Stimulated activated CD4-positive, alpha-beta T cell treated with anti-CD3 and anti-CD28 coated beads, Interleukin-1b, Interleukin-23, amount 100 ng/mL, for 4 hours (primary cell): ENCODE measurements around the gene DCAF17.

Experiments
- DNase-seq, 2 donors: peaks; one replicate each; pipeline ENCODE4 v3.0.0-alpha.2; 2020; ENCODE audit warnings: low read depth in 2 of 2

The DCAF17 gene

GRCh38 chr2:171434013-171434989 lies at the start of gene DCAF17:
TSS of gene DCAF17 (plus strand) at chr2:171434226. CDS start at chr2:171434578, 352 bp downstream.
- DNase-seq: peak; percentile 87 to 88

GRCh38 chr2:171386627-171387026 lies 47.4 kb upstream of the DCAF17 start:
- no peak for DNase-seq

GRCh38 chr2:171387052-171387451 lies 47.0 kb upstream of the DCAF17 start:
- no peak for DNase-seq

GRCh38 chr2:171389325-171389724 lies 44.7 kb upstream of the DCAF17 start:
- no peak for DNase-seq

- no peak for DNase-seq
These were observed 44.2 kb upstream of the DCAF17 start for GRCh38 chr2:171389780-171390179.

GRCh38 chr2:171390941-171391516 lies 43.0 kb upstream of the DCAF17 start:
- DNase-seq: no peak

- no peak for DNase-seq
These were observed 42.5 kb upstream of the DCAF17 start for GRCh38 chr2:171391532-171391931.

- DNase-seq: no peak
These were observed 40.5 kb upstream of the DCAF17 start for GRCh38 chr2:171393487-171393886.

GRCh38 chr2:171394164-171394740 lies 39.8 kb upstream of the DCAF17 start:
- no peak for DNase-seq

- no peak for DNase-seq
These were observed 34.7 kb upstream of the DCAF17 start for GRCh38 chr2:171399292-171399691.

GRCh38 chr2:171400395-171400794 lies 33.6 kb upstream of the DCAF17 start:
- DNase-seq: no peak

- no peak for DNase-seq
These were observed 32.1 kb upstream of the DCAF17 start for GRCh38 chr2:171401947-171402346.

- no peak for DNase-seq
These were observed 31.0 kb upstream of the DCAF17 start for GRCh38 chr2:171402906-171403580.

GRCh38 chr2:171404261-171404660 lies 29.8 kb upstream of the DCAF17 start:
- DNase-seq: no peak

- DNase-seq: no peak
These were observed 29.3 kb upstream of the DCAF17 start for GRCh38 chr2:171404719-171405118.

- DNase-seq: no peak
These were observed 28.5 kb upstream of the DCAF17 start for GRCh38 chr2:171405546-171405945.

- no peak for DNase-seq
These were observed 28.0 kb upstream of the DCAF17 start for GRCh38 chr2:171406044-171406443.

- no peak for DNase-seq
These were observed 26.9 kb upstream of the DCAF17 start for GRCh38 chr2:171407030-171407675.

GRCh38 chr2:171407676-171408044 lies 26.4 kb upstream of the DCAF17 start:
- no peak for DNase-seq

GRCh38 chr2:171409436-171409971 lies 24.5 kb upstream of the DCAF17 start:
- DNase-seq: no peak

- DNase-seq: no peak
These were observed 23.9 kb upstream of the DCAF17 start for GRCh38 chr2:171410101-171410500.
